Urinary bladder (tissue), 4 donors: ENCODE measurements around the gene DACT3. TPM values are rescaled to one million over a fixed set of nuclear protein-coding genes. Genes with fewer than 3 reads are reported as not detected.

Experiments used
- DNase-seq: peaks from one replicate; pipeline ENCODE4 v3.0.0-alpha.2; 2015; ENCODE audit errors: extremely low spot score
- H3K27ac ChIP-seq: one replicate; pipeline ENCODE4 v1.5.1; 2013; ENCODE audit warnings: low read depth, mild to moderate bottlenecking, moderate library complexity
- H3K36me3 ChIP-seq: one replicate; pipeline ENCODE4 v1.6.1; 2013; ENCODE audit warnings: mild to moderate bottlenecking, moderate library complexity; ENCODE audit not compliant: insufficient read depth
- H3K4me1 ChIP-seq: one replicate; pipeline ENCODE4 v1.6.1; 2013; ENCODE audit warnings: mild to moderate bottlenecking, moderate library complexity; ENCODE audit not compliant: insufficient read depth
- H3K4me3 ChIP-seq: one replicate; pipeline ENCODE4 v1.5.1; 2013; ENCODE audit warnings: low read depth, low read length
- WGBS: extraction: QIAGEN DNeasy Blood & Tissue Kit; methylation state at CpG from one replicate; pipeline ENCODE4 v1.1.7; 2013; 5-methylcytosine and 5-hydroxymethylcytosine counted together
- polyA plus RNA-seq: library from polyadenylated mRNA; stranded (reverse); fragments of 200-250 nt; gene quantifications from one replicate; pipeline ENCODE4 v1.2.3, GENCODE V29; 2013
- small RNA-seq: library from RNA; depleted of rRNA; stranded (forward); fragments of <200 nt; gene quantifications from one replicate; pipeline ENCODE3, GENCODE V24; 2014
- total RNA-seq: library from RNA; depleted of rRNA; stranded (reverse); fragments of >200 nt; gene quantifications from one replicate; pipeline ENCODE4 v1.2.3, GENCODE V29; 2014
- donor health status: healthy with polysubstance abuse.
- donor health status: healthy.

DACT3 gene
- total and polyA plus RNA-seq, 2 donors: 20.0 to 78.9 TPM

- Histone ChIP-seq H3K4me3 (peak overlapping the region; percentile 27), H3K36me3 (no peaks in the 10 kb centered on the region), H3K27ac (no peak overlapping the region), H3K4me1 (no peaks in the 10 kb centered on the region)
- no peak for DNase-seq
- WGBS: 66% methylated on average over 9 of the region's 9 CpGs
These were observed 61.1 kb downstream of the DACT3 start for GRCh38 chr19:46599716-46600373.

- Histone ChIP-seq H3K27ac (no peak overlapping the region), H3K36me3 (no peaks in the 10 kb centered on the region), H3K4me1 (no peaks in the 10 kb centered on the region), H3K4me3 (no peak overlapping the region)
- no peak for DNase-seq
- 93% methylated on average over 4 of the region's 4 CpGs for WGBS
These were observed 62.5 kb downstream of the DACT3 start for GRCh38 chr19:46598372-46598917.

Small RNA genes lying within 50 kb of the gene (small RNA-seq; reads per million reads assigned to genes)
- gene MIR320E (0.15 reads per million), gene RN7SL364P (0.53 reads per million, percentile 49 among the genes with 10 or more reads in this experiment)

Other genes starting within 250 kb of the DACT3 start
- gene CCDC8, start 247.6 kb downstream of the DACT3 start, total RNA-seq: 42.6 TPM
- 20.4 TPM for gene CCDC8, start 247.6 kb downstream of the DACT3 start, polyA plus RNA-seq
- 1.6 TPM for gene PNMA8C, start 232.2 kb downstream of the DACT3 start, total RNA-seq
- gene PNMA8C, start 232.2 kb downstream of the DACT3 start, polyA plus RNA-seq: 0.68 TPM
- gene PNMA8A, start 189.6 kb downstream of the DACT3 start, total RNA-seq: 14.3 TPM
- gene PNMA8A, start 189.6 kb downstream of the DACT3 start, polyA plus RNA-seq: 16.3 TPM
- 4.0 TPM for gene PNMA8B, start 165.3 kb downstream of the DACT3 start, total RNA-seq
- 2.8 TPM for gene PNMA8B, start 165.3 kb downstream of the DACT3 start, polyA plus RNA-seq
- gene CALM3, start 59.9 kb downstream of the DACT3 start, total RNA-seq: 121 TPM
- gene CALM3, start 59.9 kb downstream of the DACT3 start, polyA plus RNA-seq: 309 TPM
- 2.6 TPM for gene PTGIR, start 36.1 kb downstream of the DACT3 start, total RNA-seq
- gene PTGIR, start 36.1 kb downstream of the DACT3 start, polyA plus RNA-seq: 4.0 TPM
- not detected for gene GNG8, start 25.0 kb downstream of the DACT3 start, total RNA-seq
- not detected for gene GNG8, start 25.0 kb downstream of the DACT3 start, polyA plus RNA-seq
- gene PRKD2, start 55.9 kb upstream of the DACT3 start, total RNA-seq: 12.1 TPM
- 29.9 TPM for gene PRKD2, start 55.9 kb upstream of the DACT3 start, polyA plus RNA-seq
- gene FKRP, start 84.9 kb upstream of the DACT3 start, total RNA-seq: 10.6 TPM
- gene FKRP, start 84.9 kb upstream of the DACT3 start, polyA plus RNA-seq: 19.3 TPM
- gene STRN4, start 85.3 kb upstream of the DACT3 start, total RNA-seq: 34.5 TPM
- 87.8 TPM for gene STRN4, start 85.3 kb upstream of the DACT3 start, polyA plus RNA-seq
- gene SLC1A5, start 127.4 kb upstream of the DACT3 start, total RNA-seq: 37.1 TPM
- gene SLC1A5, start 127.4 kb upstream of the DACT3 start, polyA plus RNA-seq: 163 TPM
- gene AP2S1, start 189.7 kb upstream of the DACT3 start, total RNA-seq: 43.5 TPM
- gene AP2S1, start 189.7 kb upstream of the DACT3 start, polyA plus RNA-seq: 117 TPM
- 33.0 TPM for gene ARHGAP35, start 199.8 kb upstream of the DACT3 start, total RNA-seq
- gene ARHGAP35, start 199.8 kb upstream of the DACT3 start, polyA plus RNA-seq: 28.3 TPM